Fibroblast of the aortic adventitia (primary cell): Measurements from ENCODE around the gene PPIP5K2. TPM values are rescaled to one million over a fixed set of nuclear protein-coding genes. Genes with fewer than 3 reads are reported as not detected.

Experiments
- DNase-seq: peaks from one replicate; pipeline ENCODE4 v3.0.0-alpha.2; 2010; ENCODE audit warnings: low read depth
- H3K4me3 ChIP-seq: 2 replicates; pipeline ENCODE4 v1.5.1; 2011; ENCODE audit warnings: low read depth, mild to moderate bottlenecking, control low read depth, low read length, moderate library complexity
- CTCF ChIP-seq: IDR thresholded peaks from 2 replicates; pipeline ENCODE4 v1.5.1; 2011; ENCODE audit warnings: mild to moderate bottlenecking, low read length, control low read depth, inconsistent platforms; ENCODE audit not compliant: insufficient read depth
- total RNA-seq: library from RNA; depleted of rRNA; stranded (reverse); fragments of >200 nt; gene quantifications from 2 replicates; pipeline ENCODE4 v1.2.3, GENCODE V29; 2012; ENCODE audit warnings: low replicate concordance

PPIP5K2 gene
- total RNA-seq, 1 donor = 71.9 TPM

GRCh38 chr5:103235891-103236290, 115.8 kb downstream of the PPIP5K2 start:
- no peak for TF ChIP-seq CTCF
- no peak for DNase-seq
- no peak overlapping the region for H3K4me3 ChIP-seq

DNA sequence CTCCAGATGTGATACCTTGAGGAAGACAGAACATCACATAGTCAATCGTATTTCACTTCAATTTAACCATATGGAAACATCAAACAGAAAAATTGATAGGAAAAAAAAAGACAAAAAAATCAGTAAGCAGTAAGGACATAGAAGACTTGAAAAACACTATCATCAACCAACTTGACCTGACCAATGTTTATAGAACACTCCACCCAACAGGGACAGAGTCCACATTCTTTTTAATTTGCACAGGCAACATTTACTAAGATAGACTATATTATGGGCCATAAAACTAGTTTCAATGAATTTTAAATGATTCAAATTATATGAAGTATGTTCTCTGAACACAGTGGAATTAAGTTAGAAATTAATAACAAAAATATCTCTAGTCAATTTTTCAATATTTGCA, 117.7 kb downstream of the PPIP5K2 start:
- H3K4me3 ChIP-seq = no peak overlapping the region
- no peak for DNase-seq
- no peak for TF ChIP-seq CTCF

GRCh38 chr5:103243665-103244064, 123.6 kb downstream of the PPIP5K2 start:
- H3K4me3 ChIP-seq = no peak overlapping the region
- DNase-seq = peak; percentile 80
- TF ChIP-seq CTCF = no peak

GRCh38 chr5:103244398-103244797, 124.3 kb downstream of the PPIP5K2 start:
- no peak for DNase-seq
- H3K4me3 ChIP-seq = no peak overlapping the region
- TF ChIP-seq CTCF = no peak

- no peak for DNase-seq
- no peak overlapping the region for H3K4me3 ChIP-seq
- TF ChIP-seq CTCF = no peak
These were observed 125.7 kb downstream of the PPIP5K2 start for GRCh38 chr5:103245761-103246160.

- no peak for DNase-seq
- TF ChIP-seq CTCF = no peak
- H3K4me3 ChIP-seq = no peak overlapping the region
These were observed 127.0 kb downstream of the PPIP5K2 start for GRCh38 chr5:103247118-103247517.

- DNase-seq = no peak
- H3K4me3 ChIP-seq = no peak overlapping the region
- TF ChIP-seq CTCF = no peak
These were observed 129.0 kb downstream of the PPIP5K2 start for GRCh38 chr5:103249068-103249467.
